HCEC 1CT (cell line): ENCODE results near the gene TYW1.
"Not testable (repeated sequence)": the region's sequence is repeated elsewhere in the genome, so short reads cannot be mapped to it uniquely, and the experiment has no call there.

Experiments used
- DNase-seq: peaks from one replicate; pipeline ENCODE4 v3.0.0-alpha.2; 2017

The TYW1 gene

GRCh38 chr7:67259363-67259762, 262.7 kb downstream of the TYW1 start:
- not testable (repeated sequence) for DNase-seq

- DNase-seq, result not testable (repeated sequence)
Observed at GRCh38 chr7:67260166-67260586, 263.5 kb downstream of the TYW1 start.

- not testable (repeated sequence) for DNase-seq
Observed at GRCh38 chr7:67264000-67264399, 267.4 kb downstream of the TYW1 start.

GRCh38 chr7:67266070-67266469, 269.4 kb downstream of the TYW1 start:
- not testable (repeated sequence) for DNase-seq

- no peak for DNase-seq
Observed at GRCh38 chr7:67267914-67268313, 271.3 kb downstream of the TYW1 start.

GRCh38 chr7:67269916-67270315, 273.3 kb downstream of the TYW1 start:
- DNase-seq, result not testable (repeated sequence)
